T-cell (primary cell): Measurements from ENCODE around the gene LAIR2. TPM values are rescaled to one million over a fixed set of nuclear protein-coding genes. Genes with fewer than 3 reads are reported as not detected.
A peak's percentile ranks its signal among the peaks of the same experiment; 100 is the strongest.

Experiments used
- ATAC-seq, 4 experiments: fragments of 200-7000 bp in 3 of 4; fragments of 150-1000 bp in 1 of 4; cut with Tn5 transposase; replicated peaks in 1 of 4; 1 replicate in 3 of 4; 2 replicates in 1 of 4; pipeline ENCODE4 v1.10.0; 2021; ENCODE audit warnings: moderate library complexity in 3 of 4, mild to moderate bottlenecking in 2 of 4, moderate number of reproducible peaks in 1 of 4
- CTCF ChIA-PET, 2 donors: fragments of 300-600 bp; sonication (Branson Sonifier 250); formaldehyde crosslinking; loops; one replicate each; lab custom pipeline; 2022; ENCODE audit warnings: antibody characterized with exemption in 2 of 2; lab: Charles Lee
- POLR2A ChIA-PET, 2 donors: fragments of 300-600 bp; sonication (Branson Sonifier 250); formaldehyde crosslinking; loops; one replicate each; lab custom pipeline; 2022; ENCODE audit warnings: antibody characterized with exemption in 2 of 2; lab: Charles Lee
- DNase-seq, 35 experiments: peaks; one replicate each; pipeline versions ENCODE4 v3.0.0 to v3.0.0-alpha.2; 2013 to 2023
- H3K27ac ChIP-seq: one replicate; pipeline ENCODE4 v1.5.1; 2013; ENCODE audit warnings: low read length
- H3K27me3 ChIP-seq, 2 experiments: replicated peaks in 1 of 2; 1 replicate in 1 of 2; 2 replicates in 1 of 2; pipeline versions ENCODE4 v1.6.1 to v1.7.0; 2013; ENCODE audit warnings: low read length in 1 of 2, mixed read lengths in 1 of 2; ENCODE audit not compliant: control insufficient read depth in 2 of 2, insufficient read depth in 2 of 2; ENCODE audit errors: extremely low read depth in 1 of 2
- H3K36me3 ChIP-seq, 2 donors: 1 replicate in 1 of 2; 2 replicates in 1 of 2; pipeline versions ENCODE4 v1.6.1 to v1.7.0; 2013; ENCODE audit warnings: low read length in 1 of 2; ENCODE audit not compliant: control insufficient read depth in 2 of 2, insufficient read depth in 1 of 2; ENCODE audit errors: extremely low read depth in 1 of 2
- H3K4me1 ChIP-seq, 2 experiments: 1 replicate in 1 of 2; 2 replicates in 1 of 2; pipeline versions ENCODE4 v1.6.1 to v1.7.0; 2013; ENCODE audit warnings: low read length in 2 of 2, mixed read lengths in 1 of 2; ENCODE audit not compliant: insufficient read depth in 2 of 2, control insufficient read depth in 1 of 2; ENCODE audit errors: extremely low read depth in 1 of 2
- H3K4me3 ChIP-seq, 2 donors: 1 replicate in 1 of 2; 2 replicates in 1 of 2; pipeline versions ENCODE4 v1.5.1 to v1.7.0; 2013; ENCODE audit warnings: mild to moderate bottlenecking in 2 of 2, low read length in 1 of 2, moderate library complexity in 1 of 2; ENCODE audit not compliant: control insufficient read depth in 1 of 2; ENCODE audit errors: extremely low read depth in 1 of 2
- H3K9me3 ChIP-seq: 2 replicates; pipeline ENCODE4 v1.7.0; 2013
- H3K27ac Mint-ChIP-seq, 2 donors: one replicate each; pipeline ENCODE4 v1.8.0; 2020 to 2021; ENCODE audit warnings: mild to moderate bottlenecking in 2 of 2, mixed read lengths in 2 of 2
- H3K27me3 Mint-ChIP-seq, 2 donors: one replicate each; pipeline ENCODE4 v1.8.0; 2021 to 2022; ENCODE audit warnings: mixed read lengths in 2 of 2
- H3K36me3 Mint-ChIP-seq: one replicate; pipeline ENCODE4 v1.8.0; 2021; ENCODE audit warnings: mixed read lengths
- H3K4me1 Mint-ChIP-seq, 3 donors: one replicate each; pipeline ENCODE4 v1.8.0; 2020 to 2022; ENCODE audit warnings: mixed read lengths in 3 of 3, mild to moderate bottlenecking in 1 of 3
- H3K4me3 Mint-ChIP-seq, 3 donors: one replicate each; pipeline ENCODE4 v1.8.0; 2020 to 2022; ENCODE audit warnings: mild to moderate bottlenecking in 3 of 3, mixed read lengths in 3 of 3, moderate library complexity in 3 of 3
- H3K9me3 Mint-ChIP-seq, 3 donors: one replicate each; pipeline ENCODE4 v1.8.0; 2020 to 2022; ENCODE audit warnings: mixed read lengths in 3 of 3
- WGBS: methylation state at CpG from one replicate; pipeline ENCODE4 v1.1.5; 2013; ENCODE audit warnings: missing lambda C conversion rate; ENCODE audit not compliant: insufficient coverage; 5-methylcytosine and 5-hydroxymethylcytosine counted together
- total RNA-seq, 35 experiments: library from RNA in 6 of 35; stranded (reverse) in 6 of 35; fragments of 120-200 nt in 1 of 35; gene quantifications; one replicate each; pipeline versions ENCODE4 v1.2.1 to v1.2.4 and lab custom pipeline; 2013 to 2026

Gene LAIR2
- total RNA-seq, 5 donors from 2014 or later (not counting 1 experiment from before 2014, with no cell fraction given) = 0.49 to 16.7 (median 1.3) TPM

- no peaks in the 10 kb centered on the region for H3K36me3 Mint-ChIP-seq
- no peak overlapping the region for H3K27ac Mint-ChIP-seq
- ATAC-seq (peak in 1 of 4 experiments; percentile 59), DNase-seq (peak in 2 of 35 experiments; percentile 16 to 68)
- Histone ChIP-seq H3K27ac (no peak overlapping the region), H3K4me1 (peaks cover 0 to 6% of the 10 kb centered on the region in 2 experiments), H3K36me3 (no peaks in the 10 kb centered on the region), H3K9me3 (no peaks in the 10 kb centered on the region), H3K4me3 (no peak overlapping the region), H3K27me3 (peaks cover 2 to 26% of the 10 kb centered on the region in 2 experiments)
- POLR2A ChIA-PET = no interaction called here
- CTCF ChIA-PET = interaction anchor here (0.7 to 1.2 kb wide), 6 partner anchors 9 to 584 kb away, joined by 3 to 5 read pairs (median 3); partner anchors contain the start of genes LAIR2 (in 1 of the 2) and LENG8 (in 1 of the 2)
- peaks cover 26 to 46% of the 10 kb centered on the region in 2 donors for H3K27me3 Mint-ChIP-seq
- no peaks in the 10 kb centered on the region for H3K9me3 Mint-ChIP-seq
- H3K4me1 Mint-ChIP-seq = peaks cover 4 to 15% (median 12%) of the 10 kb centered on the region in 3 donors
- no peak overlapping the region for H3K4me3 Mint-ChIP-seq
- WGBS = 27% methylated on average over 6 of the region's 10 CpGs
Observed at GRCh38 chr19:54478677-54479266, 23.9 kb upstream of the LAIR2 start.

DNA sequence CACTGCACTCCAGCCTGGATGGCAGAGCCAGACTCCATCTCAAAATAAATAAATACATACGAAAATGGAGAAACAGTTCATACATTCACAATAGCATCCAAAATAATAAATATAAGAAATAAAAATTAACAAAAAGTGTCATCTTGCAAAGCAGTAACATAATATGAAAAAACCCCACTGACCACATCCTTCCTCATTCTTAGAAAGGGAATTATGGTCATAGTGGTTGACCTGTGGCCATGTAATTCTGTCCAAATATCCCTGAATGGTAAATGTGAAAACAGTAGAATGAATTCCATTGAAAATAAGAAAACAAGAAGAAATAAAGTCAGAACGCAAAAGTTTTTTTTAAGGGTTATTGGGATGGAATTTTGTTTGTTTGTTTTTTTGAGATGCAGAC is 22.6 kb upstream of the LAIR2 start:
- Histone ChIP-seq H3K9me3 (no peaks in the 10 kb centered on the region), H3K27ac (no peak overlapping the region), H3K4me1 (peaks cover 0 to 6% of the 10 kb centered on the region in 2 experiments), H3K27me3 (peaks cover 2 to 28% of the 10 kb centered on the region in 2 experiments), H3K4me3 (no peak overlapping the region), H3K36me3 (no peaks in the 10 kb centered on the region)
- Mint-ChIP-seq H3K9me3 (no peaks in the 10 kb centered on the region), H3K27me3 (peaks cover 22 to 51% of the 10 kb centered on the region in 2 donors), H3K27ac (no peak overlapping the region), H3K4me1 (peaks cover 4 to 15% (median 12%) of the 10 kb centered on the region in 3 donors), H3K4me3 (no peak overlapping the region), H3K36me3 (no peaks in the 10 kb centered on the region)
- ATAC-seq (no peak), DNase-seq (no peak)
- 14% methylated on average over 1 of the region's 2 CpGs for WGBS
- ChIA-PET CTCF (no interaction called here), POLR2A (no interaction called here)

- Histone ChIP-seq H3K4me3 (no peak overlapping the region), H3K4me1 (peaks cover 0 to 6% of the 10 kb centered on the region in 2 experiments), H3K36me3 (no peaks in the 10 kb centered on the region), H3K27me3 (peaks cover 2 to 28% of the 10 kb centered on the region in 2 experiments), H3K9me3 (no peaks in the 10 kb centered on the region), H3K27ac (no peak overlapping the region)
- WGBS = 0% methylated on average over 8 of the region's 16 CpGs
- DNase-seq (peak in 9 of 35 experiments; percentile 13 to 78 (median 31)), ATAC-seq (peak in 3 of 4 experiments; percentile 29 to 67 (median 57))
- POLR2A ChIA-PET = no interaction called here
- Mint-ChIP-seq H3K36me3 (no peaks in the 10 kb centered on the region), H3K4me1 (peaks cover 4 to 15% (median 12%) of the 10 kb centered on the region in 3 donors), H3K27me3 (peaks cover 22 to 55% of the 10 kb centered on the region in 2 donors), H3K9me3 (no peaks in the 10 kb centered on the region), H3K27ac (peak overlapping the region in 1 of 2 donors; percentile 63), H3K4me3 (no peak overlapping the region)
- CTCF ChIA-PET = interaction anchor here in 1 of 2 donors (0.6 to 0.7 kb wide), 3 partner anchors 61 to 157 kb away, joined by 3 to 6 read pairs (median 4); no protein-coding TSS in a partner anchor
Observed at GRCh38 chr19:54481326-54481930, 21.2 kb upstream of the LAIR2 start.

DNA sequence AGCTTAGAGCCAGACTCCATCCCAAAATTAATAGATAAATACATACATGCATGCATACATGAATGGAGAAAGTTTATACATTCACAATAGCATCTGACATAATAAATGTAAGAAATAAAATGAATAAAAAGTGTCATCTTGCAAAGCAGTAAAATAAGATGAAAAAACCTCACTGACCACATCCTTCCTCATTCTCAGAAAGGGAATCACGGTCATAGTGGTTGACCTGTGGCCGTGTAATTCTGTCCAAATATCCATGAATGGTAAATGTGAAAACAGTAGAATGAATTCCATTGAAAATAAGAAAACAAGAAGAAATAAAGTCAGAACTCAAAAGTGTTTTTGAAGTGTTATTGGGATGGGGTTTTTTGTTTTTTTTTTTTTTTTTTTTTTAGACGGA is 19.7 kb upstream of the LAIR2 start:
- CTCF ChIA-PET = interaction anchor here in 1 of 2 donors (0.6 kb wide), 1 partner anchor 638 kb away, joined by 3 read pairs; no protein-coding TSS in a partner anchor
- no peak for DNase-seq
- POLR2A ChIA-PET = no interaction called here
- Histone ChIP-seq H3K9me3 (no peaks in the 10 kb centered on the region), H3K4me1 (peaks cover 0 to 6% of the 10 kb centered on the region in 2 experiments), H3K4me3 (no peak overlapping the region), H3K27me3 (peaks cover 2 to 27% of the 10 kb centered on the region in 2 experiments), H3K27ac (no peak overlapping the region), H3K36me3 (no peaks in the 10 kb centered on the region)
- Mint-ChIP-seq H3K4me1 (peaks cover 4 to 15% (median 12%) of the 10 kb centered on the region in 3 donors), H3K9me3 (no peaks in the 10 kb centered on the region), H3K27me3 (peaks cover 19 to 43% of the 10 kb centered on the region in 2 donors), H3K36me3 (no peaks in the 10 kb centered on the region), H3K27ac (no peak overlapping the region), H3K4me3 (no peak overlapping the region)
- no peak for ATAC-seq
- no CpG with 5 or more reads among the region's 3 CpGs for WGBS

- H3K4me1 Mint-ChIP-seq = peaks cover 4 to 15% (median 12%) of the 10 kb centered on the region in 3 donors
- POLR2A ChIA-PET = interaction anchor here in 1 of 2 donors (0.6 kb wide), 1 partner anchor 41 kb away, joined by 5 read pairs; no protein-coding TSS in a partner anchor
- H3K9me3 Mint-ChIP-seq = no peaks in the 10 kb centered on the region
- H3K4me3 Mint-ChIP-seq = no peak overlapping the region
- WGBS = 89% methylated on average over 10 of the region's 10 CpGs
- H3K36me3 Mint-ChIP-seq = no peaks in the 10 kb centered on the region
- no peak overlapping the region for H3K27ac Mint-ChIP-seq
- no peak overlapping the region for H3K27ac ChIP-seq
- ATAC-seq = no peak
- peaks cover 12 to 33% of the 10 kb centered on the region in 2 donors for H3K27me3 Mint-ChIP-seq
- no peaks in the 10 kb centered on the region for H3K36me3 ChIP-seq
- H3K4me3 ChIP-seq = no peak overlapping the region
- H3K27me3 ChIP-seq = peaks cover 0 to 16% of the 10 kb centered on the region in 2 experiments
- no peaks in the 10 kb centered on the region for H3K9me3 ChIP-seq
- peaks cover 0 to 6% of the 10 kb centered on the region in 2 experiments for H3K4me1 ChIP-seq
- DNase-seq = no peak
- CTCF ChIA-PET = no interaction called here
Observed at GRCh38 chr19:54484451-54484850, 18.2 kb upstream of the LAIR2 start.

- H3K4me3 ChIP-seq = no peak overlapping the region
- Mint-ChIP-seq H3K27me3 (peaks cover 10 to 28% of the 10 kb centered on the region in 2 donors), H3K27ac (no peak overlapping the region), H3K36me3 (no peaks in the 10 kb centered on the region), H3K4me1 (peaks cover 4 to 17% (median 10%) of the 10 kb centered on the region in 3 donors), H3K9me3 (no peaks in the 10 kb centered on the region), H3K4me3 (no peak overlapping the region)
- DNase-seq (no peak), ATAC-seq (no peak)
- H3K27ac ChIP-seq = no peak overlapping the region
- CTCF ChIA-PET = no interaction called here
- H3K36me3 ChIP-seq = no peaks in the 10 kb centered on the region
- POLR2A ChIA-PET = no interaction called here
- H3K4me1 ChIP-seq = peaks cover 0 to 6% of the 10 kb centered on the region in 2 experiments
- H3K9me3 ChIP-seq = no peaks in the 10 kb centered on the region
- 60% methylated on average over 4 of the region's 5 CpGs for WGBS
- H3K27me3 ChIP-seq = peaks cover 0 to 10% of the 10 kb centered on the region in 2 experiments
Observed at GRCh38 chr19:54485851-54486250, 16.8 kb upstream of the LAIR2 start.
